Left cardiac atrium (tissue), 4 donors: Measurements from ENCODE around the gene KIF5C. TPM values are rescaled to one million over a fixed set of nuclear protein-coding genes. Genes with fewer than 3 reads are reported as not detected.

Experiments
- ATAC-seq, 2 donors: fragments of 200-7000 bp; cut with Tn5 transposase; one replicate each; pipeline ENCODE4 v1.9.1; 2020; ENCODE audit warnings: mild to moderate bottlenecking in 2 of 2, moderate library complexity in 2 of 2
- DNase-seq: peaks from one replicate; pipeline ENCODE4 v3.0.0-alpha.2; 2020
- intact Hi-C, 2 donors: fragments of 100-400 bp; cut with DNase I; formaldehyde crosslinking; loops; one replicate each; pipeline versions ENCODE4 v1.14.1 to v1.15.1; 2022 to 2023
- total RNA-seq, 2 donors: library from RNA; stranded (reverse); fragmentation: NEBNext Ultra II Directional; extraction: Animal tissue kit (Norgen Biotek cat#: 25700); gene quantifications; one replicate each; pipeline ENCODE4 v1.2.1, GENCODE V29; 2021
- donor health status: DM: no; HTN: yes; CAD: no.
- donor health status: DM: no; HTN: yes; CAD: no; lungs with severe emphysema.
- donor health status: DM: yes; HTN: yes; CAD: no.
- donor health status: Dilated cardiomyopathy.

Gene KIF5C
- total RNA-seq, 2 donors from 2014 or later = 1.1 to 1.4 TPM

DNA sequence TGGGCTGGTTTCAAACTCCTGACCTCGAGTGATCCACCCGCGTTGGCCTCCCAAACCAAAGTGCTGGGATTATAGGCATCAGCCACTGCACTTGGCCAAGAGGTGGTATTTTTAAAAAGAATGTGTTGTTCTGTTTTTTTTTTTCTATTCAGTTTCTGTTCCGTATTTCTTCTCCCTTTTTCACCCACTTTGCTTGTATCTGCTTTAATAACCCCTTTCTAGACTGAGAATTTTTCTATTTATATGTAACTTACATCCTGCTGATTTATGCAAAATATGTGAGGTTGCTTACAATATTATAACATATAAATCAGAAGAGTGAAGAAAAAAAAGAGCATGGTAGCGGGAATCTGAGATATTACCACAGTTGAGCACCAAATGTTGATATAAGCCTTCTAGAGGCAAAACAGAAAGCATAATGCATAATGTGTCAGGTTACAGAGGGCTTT, 146.3 kb downstream of the KIF5C start:
- DNase-seq = no peak
- ATAC-seq = no peak
- intact Hi-C loops = no loop called here

DNA sequence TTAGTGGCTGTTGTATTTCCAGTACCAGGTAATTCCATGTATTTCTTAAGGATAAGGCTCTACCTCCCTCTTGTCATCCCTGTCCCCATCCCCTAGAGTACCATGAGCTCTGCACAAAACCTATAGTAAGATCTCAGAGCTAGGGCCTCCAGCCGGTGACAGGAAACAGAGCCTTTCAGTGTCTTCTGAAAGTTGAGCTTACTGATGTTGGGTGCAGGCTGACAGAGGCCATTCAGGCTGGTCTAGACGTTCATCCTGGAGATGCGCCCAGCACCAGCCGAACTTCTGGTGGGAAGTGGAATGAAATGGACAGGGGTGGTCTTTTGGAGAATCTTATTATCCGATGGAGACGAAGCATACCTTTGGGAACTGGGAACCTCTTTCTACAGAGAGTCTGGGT, 146.7 kb downstream of the KIF5C start:
- DNase-seq (no peak), ATAC-seq (no peak)
- intact Hi-C loops = no loop called here

DNA sequence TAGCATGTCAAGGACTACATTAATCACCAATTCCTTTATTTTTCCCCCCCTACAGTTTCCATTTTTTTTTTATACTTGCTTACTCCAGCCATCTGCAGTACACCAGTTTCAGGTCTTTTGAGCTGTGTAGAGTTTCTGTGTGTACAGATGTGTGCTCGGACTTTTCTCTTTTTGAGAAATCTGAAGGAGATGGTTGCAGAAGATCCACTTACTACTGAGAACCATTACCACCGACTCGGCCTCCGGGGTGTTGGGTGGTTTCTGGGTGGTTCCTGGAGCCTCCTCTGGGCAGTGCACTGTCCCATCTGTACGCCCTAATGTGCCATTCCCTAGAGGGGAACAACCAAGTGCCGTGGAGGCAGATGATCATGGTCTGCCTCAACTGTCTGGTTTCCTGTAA, 148.1 kb downstream of the KIF5C start:
- DNase-seq = no peak
- ATAC-seq = no peak
- intact Hi-C loops = no loop called here

DNA sequence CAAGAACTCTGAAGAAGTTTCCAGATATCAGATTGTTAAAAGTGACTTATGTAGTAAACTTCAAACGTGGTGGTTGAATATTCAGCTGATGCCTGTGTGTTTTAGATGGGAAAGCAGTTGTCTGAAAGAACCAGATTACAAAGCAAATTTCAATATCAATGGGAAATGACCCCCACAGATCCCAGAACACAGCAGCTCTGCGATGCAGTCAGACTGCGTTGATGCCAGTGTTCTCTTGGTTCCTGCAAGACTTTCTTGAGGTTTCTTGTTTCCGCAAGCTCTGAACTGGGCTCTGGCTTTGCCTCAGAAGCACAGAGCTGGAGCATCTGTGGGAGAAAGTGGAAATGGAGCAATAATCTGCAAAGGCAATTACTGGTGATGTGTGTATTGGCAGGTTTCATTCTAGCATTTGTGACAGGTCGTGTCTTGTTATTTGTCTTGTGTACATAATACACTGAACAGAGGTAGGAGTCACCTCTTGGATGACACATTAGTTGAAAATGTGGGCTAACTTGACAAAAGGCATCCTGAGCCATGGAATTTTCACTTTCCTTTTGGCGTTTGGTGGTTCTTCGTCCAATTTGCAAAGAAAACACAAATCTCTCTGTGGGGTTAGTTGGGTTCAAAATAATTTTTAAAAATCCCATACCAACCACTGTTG, 152.7 kb downstream of the KIF5C start:
- ATAC-seq (no peak), DNase-seq (no peak)
- intact Hi-C loops = loop anchor here in 1 of 2 donors (5.0 kb wide), 1 partner anchor 530 kb away; no protein-coding TSS in a partner anchor

DNA sequence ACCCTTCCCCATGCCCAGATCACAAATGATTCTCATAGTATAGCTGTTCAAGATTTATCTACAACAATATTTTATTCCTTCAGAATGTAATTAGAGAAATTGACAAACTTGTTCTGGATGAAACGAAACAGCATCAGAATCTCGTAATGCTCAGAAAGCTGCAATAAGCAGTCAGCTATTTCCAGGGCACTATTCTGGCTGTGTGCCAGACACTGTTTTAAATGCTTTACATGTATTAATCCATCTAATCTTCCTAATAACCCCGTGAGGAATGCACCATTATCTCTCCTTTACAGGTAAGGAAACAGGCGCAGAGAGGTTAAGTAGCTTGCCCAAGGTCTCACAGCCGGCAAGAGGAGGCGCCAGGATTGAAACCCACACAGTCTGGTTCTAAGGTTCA, 153.3 kb downstream of the KIF5C start:
- intact Hi-C loops = loop anchor here in 1 of 2 donors (5.0 kb wide), 1 partner anchor 529 kb away; no protein-coding TSS in a partner anchor
- DNase-seq (no peak), ATAC-seq (no peak)

DNA sequence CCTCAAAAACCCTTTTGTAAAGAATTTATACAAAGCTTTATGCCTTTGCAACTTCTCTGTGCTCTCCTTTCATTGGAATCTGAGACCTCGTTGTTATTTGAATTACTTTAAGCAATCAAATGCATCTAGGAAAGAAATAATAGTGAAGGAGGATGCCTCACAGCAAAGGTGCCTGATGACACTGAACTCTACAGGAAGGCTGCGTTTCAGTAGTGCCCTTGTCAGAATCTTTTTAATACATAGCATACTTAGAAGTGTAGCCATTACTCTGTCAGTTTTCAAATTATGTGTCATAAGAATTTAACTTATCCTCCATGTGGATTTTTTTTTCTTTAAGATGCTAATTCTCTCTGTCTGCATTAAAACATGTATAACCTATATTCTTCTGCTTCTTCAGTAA, 153.9 kb downstream of the KIF5C start:
- ATAC-seq (no peak), DNase-seq (no peak)
- intact Hi-C loops = loop anchor here in 1 of 2 donors (5.0 kb wide), 1 partner anchor 528 kb away; no protein-coding TSS in a partner anchor

DNA sequence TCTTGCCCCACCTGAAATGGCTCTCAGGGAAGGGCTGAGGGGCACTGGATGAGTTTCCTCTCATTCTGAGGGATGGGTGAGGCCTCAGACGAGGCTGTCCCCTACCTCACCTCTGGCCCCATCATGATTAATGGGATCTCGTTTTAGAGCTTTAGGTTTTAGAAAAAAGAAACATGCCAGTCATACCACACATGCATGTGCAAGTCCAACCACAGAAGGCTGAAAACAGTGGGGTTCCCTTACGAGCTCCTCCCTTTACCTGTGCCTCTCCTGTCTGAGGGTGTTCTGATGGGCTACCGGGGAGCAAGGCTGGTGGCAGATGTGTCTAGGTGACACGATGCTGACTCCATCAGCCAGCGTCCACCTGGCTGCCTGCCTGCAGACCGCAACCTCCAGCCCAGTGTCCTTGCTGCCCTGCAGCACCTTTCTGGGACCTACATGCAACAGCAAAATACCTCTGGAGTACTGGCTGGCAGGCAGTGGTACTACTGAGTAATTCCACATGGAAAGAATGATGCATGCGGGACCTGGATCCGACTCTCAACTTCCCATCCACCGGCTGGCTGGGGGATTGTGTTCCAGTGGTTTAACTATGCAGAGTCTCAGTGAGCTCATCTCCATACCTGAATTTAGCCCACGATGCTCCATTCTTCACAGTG, 154.4 kb downstream of the KIF5C start:
- DNase-seq (no peak), ATAC-seq (no peak)
- intact Hi-C loops = loop anchor here in 1 of 2 donors (5.0 kb wide), 1 partner anchor 528 kb away; no protein-coding TSS in a partner anchor

DNA sequence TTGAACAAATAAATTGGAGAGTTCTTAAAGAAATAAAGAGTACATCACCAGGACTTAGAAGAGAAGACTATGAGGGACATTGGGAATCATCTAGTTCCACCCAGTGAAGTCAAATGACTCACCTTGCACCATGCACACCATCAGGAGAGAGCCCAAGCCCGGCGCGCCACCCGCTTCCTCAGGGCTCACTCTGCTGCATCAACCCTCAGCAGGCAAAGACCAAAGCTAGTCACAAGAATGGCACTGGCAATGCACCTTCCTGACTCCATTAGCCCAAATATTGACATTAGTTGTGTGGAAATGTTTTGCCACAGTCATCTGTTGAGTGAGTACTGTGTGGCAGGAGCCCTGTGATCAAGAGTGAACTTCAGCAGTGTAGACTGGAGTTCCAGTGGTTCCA, 156.4 kb downstream of the KIF5C start:
- ATAC-seq (no peak), DNase-seq (no peak)
- intact Hi-C loops = no loop called here

DNA sequence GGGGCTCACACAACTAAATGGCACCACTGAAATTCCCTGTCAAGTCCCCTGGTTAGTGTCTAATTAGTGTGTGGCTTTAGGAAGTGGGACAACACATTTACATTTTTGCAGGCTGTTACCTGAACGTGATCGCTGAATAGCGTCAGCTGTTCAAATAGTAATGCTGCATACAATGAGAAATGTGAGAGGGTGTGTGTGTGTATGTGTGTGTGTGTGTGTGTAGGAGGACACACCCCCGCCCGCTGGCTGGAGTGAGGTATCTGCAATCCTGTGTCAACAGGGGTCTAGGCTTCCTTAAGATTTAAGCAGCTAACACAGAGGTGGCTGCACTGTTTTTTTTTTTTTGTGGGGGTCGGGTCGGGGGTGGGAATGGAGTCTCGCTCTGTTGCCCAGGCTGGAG, 158.7 kb downstream of the KIF5C start:
- intact Hi-C loops = no loop called here
- DNase-seq = no peak
- ATAC-seq = no peak

DNA sequence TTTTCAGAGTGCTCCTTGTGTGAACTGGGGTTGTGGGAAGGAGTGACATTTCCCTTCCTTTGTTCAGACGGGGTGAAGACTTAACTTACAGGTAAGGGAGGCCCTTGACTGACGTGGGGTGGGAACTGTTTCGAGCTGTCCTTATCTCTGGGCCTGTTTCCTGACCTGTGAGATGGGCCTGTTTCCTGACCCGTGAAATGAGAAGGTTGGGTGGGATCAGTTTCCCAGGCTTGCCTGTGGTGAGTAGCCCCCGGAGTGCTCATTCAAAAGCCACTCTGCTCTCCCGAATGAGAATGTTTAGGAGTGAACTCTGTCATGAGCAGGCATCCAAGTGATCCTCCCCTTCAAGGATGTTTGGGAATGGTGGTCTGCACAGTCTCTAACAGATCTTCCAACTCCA, 159.4 kb downstream of the KIF5C start:
- no peak for DNase-seq
- intact Hi-C loops = no loop called here
- no peak for ATAC-seq

DNA sequence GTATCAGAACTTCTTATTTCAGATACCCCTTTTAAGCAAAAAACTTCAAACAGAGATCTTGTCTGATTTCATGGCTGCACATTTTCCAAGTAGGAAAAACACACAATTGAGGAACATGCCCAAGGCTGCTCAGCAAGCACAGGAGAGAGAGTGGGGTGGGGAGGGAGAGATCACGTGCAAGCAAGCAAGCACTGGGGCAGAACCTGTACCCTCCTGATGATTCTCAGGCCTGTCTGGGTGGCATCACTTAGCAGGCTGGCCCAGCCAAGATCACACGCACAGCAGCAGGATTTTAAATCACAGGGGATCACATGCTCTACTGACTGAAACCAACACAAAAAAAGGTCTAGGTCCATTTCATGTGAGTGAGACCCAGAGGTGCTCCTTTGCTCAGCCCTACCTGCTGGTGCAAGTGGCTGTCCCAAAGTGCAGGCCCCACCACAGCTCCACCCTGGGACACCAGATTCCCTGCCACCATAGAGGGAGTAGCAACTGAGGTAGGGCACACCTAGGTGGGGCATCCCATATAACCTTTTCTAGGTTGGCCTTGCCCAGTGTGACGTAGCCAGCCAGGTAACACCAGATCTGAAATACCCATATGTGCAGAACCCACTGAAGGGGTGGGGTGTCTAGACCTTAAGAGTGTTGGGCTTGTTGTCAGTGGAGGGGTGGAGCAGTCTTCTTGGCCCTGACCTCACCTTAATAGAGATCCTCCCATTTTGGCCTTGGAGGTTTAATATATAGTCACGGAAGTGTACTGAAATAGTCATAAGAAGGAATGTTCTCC, 161.7 kb downstream of the KIF5C start:
- intact Hi-C loops = no loop called here
- ATAC-seq (no peak), DNase-seq (no peak)

DNA sequence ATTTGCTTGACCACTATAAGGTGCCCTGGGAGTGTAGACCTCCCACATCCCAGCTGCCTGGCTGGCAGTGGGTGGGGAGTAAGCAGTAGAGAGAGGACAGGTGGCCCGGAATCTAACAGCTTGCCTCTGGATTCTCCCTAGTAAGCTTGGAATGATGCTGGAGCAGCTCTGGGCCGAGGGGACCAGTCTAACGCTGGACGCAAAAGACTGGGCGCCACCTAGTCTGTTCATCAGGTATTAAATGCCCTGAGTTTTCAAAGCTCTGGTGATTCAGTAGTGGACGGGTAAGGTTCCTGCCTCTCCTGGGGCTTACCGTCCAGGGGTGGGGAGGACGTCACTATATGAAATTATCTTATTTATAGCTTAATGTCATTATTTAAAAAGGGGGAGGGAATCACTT, 162.8 kb downstream of the KIF5C start:
- intact Hi-C loops = no loop called here
- DNase-seq (no peak), ATAC-seq (no peak)

DNA sequence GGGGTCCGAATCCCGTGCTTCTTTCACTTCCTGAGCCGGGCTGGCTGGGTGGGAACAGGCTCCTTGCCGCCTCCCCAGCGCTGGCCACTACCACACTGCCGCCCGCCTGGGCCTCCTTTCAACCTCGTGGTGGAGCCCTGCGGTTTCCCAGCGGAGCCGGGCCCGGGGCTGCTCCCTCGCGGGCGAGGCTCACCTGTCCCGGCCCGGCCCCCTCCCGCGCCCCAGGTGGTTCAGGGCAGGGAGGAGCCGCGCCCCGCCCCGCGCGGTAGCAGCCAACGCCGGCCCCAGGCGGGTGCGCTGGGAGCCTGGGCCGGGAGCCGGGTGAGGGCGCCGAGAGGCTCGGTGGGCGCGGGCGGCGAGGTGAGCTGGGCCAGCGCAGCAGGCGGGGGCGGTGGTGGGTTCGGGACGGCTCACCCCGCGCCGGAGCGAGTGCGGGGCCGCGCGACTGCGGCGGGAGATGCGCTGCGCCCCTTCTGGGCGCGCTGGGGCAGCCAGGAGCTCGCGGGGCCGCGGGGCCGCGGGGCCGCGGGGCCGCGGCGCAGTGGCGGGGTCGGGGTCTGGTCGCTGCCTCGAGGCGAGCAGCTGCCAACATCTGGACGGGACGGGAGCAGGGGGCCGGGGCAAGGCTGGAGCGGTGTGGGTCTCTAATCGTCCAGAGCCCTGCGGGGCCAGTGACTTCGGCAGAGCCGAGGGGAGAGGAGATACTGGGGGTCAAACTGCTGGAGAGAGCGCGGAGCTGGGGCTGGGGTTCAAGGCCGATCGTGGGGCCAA, 163.6 kb downstream of the KIF5C start, which contains the start of gene LYPD6B:
LYPD6B (plus strand) TSS at position 258 of the 771 bp plus-strand sequence. CDS start 92,250 bp downstream, outside the sequence.
- DNase-seq (no peak), ATAC-seq (peak; percentile 59)
- intact Hi-C loops = no loop called here

DNA sequence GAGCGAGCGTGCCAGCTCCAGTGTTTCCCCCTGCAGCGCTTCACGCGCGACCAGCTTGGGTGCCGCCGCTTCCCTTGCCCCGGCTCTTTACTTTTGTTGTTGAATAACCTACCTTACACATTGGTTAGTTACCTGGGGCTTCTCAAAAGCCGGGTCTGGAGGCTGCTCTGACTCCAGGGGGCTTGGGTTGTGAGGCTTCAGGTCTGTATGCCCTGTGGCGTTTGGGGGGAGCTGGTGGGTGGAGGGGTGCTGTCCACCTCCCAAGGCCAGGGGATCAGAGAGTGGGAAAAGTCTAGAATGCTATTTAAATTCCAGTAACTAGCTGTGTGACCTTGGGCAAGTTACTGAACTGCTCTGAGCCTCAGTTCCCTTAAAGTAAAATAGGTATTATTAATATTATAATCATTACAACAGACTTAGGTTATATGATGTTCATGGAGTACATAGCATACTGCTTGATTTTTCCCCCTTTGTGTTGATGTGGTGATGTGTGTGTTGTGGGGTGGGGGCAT, 164.2 kb downstream of the KIF5C start:
- ATAC-seq (no peak), DNase-seq (no peak)
- intact Hi-C loops = no loop called here

DNA sequence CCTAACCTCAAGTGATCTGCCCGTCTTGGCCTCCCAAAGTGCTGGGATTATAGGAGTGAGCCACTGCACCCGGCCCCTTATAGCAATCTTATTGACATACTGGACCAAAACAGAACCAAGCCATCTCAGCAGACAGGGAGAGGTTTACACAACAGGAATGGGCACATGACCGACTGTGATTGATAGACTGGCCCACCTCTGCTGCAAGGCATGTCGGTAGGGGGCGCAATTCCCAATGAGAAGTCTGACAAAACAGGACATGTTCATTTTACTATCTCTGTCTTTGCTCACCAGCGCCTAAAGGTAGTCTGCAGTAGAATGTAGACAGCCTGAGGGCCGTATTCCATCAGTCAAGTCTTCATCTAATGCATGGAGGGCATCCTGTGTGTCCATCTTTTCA, 165.4 kb downstream of the KIF5C start:
- intact Hi-C loops = no loop called here
- no peak for ATAC-seq
- DNase-seq = no peak

DNA sequence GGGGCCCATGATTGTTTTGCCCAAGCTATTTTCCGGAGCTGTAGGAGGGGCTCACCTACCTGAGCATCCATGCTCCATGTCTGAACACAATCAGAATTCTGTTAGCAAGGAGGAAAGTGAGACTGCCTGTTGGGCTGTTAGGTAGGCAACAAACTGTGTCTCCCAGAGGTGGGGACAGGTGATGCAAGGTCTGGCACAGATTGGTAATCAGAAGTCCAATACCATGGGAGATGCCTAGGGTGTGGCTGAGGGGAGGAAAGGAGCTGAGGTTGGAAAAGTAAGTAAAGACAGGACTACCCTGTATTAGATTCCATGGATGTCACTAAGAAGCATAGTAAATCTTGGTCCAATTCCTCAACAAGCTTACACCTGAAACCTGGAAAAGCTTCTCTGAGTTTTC, 166.5 kb downstream of the KIF5C start:
- intact Hi-C loops = no loop called here
- no peak for DNase-seq
- no peak for ATAC-seq

DNA sequence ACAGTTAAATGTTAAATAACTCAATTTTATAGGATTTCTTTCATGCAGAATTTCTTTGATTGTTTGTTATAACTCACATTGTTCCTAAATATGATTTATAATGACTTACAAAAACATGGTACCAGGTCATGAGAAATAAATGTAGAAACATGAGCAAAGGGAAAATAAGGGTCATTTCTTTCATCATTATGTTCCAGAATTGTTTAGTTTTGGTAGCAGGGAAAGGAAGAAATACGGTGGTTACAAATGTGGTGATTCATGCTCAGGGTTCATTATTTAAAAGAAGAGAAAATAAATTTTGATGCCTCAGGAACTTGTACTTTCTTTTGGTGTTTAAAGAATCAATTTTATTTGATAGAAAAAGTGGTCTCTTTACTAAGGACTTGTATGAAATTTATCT, 167.9 kb downstream of the KIF5C start:
- intact Hi-C loops = no loop called here
- DNase-seq (no peak), ATAC-seq (no peak)

DNA sequence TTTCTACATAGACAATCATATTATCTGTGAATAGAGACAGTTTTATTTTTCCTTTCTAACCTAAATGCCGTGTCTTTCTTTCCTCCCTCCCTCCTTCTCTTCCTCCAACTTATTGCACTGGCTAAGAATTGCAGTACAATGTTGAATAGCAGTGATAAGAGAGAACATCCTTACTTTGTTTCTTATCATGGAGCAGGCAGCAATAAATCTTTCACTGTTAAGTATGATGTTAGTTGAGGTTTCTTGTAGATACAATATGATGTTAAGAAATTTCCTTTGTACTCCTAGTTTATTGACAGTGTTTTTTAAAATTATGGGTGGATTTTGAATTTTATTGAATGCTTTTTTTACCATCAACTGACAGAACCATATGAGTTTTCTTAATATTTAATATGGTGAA, 169.5 kb downstream of the KIF5C start:
- no peak for ATAC-seq
- no peak for DNase-seq
- intact Hi-C loops = no loop called here

DNA sequence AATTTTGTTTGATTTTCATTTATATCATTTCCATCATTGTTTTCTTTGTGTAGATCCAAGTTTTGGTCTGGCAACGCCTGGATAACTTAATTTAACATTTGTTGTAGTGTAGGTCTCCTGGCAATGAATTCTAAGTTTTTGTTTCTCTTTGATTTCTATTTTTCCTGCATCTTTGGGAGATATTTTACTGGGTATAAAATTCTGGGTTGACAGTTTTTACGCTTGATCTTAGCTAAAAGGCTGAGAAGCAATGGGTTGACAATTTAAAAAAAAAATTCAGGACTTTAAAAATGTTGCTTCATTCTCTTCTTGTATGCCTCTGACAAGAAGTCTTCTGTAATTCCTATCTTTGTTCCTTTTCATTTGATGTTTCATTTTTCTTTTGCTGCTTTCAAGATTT, 172.1 kb downstream of the KIF5C start:
- DNase-seq = no peak
- no peak for ATAC-seq
- intact Hi-C loops = no loop called here
